Endodermal cell (in vitro differentiated cells): ENCODE data around the gene SH2D1A. TPM values are rescaled to one million over a fixed set of nuclear protein-coding genes. Genes with fewer than 3 reads are reported as not detected.
"Not testable (repeated sequence)": the region's sequence is repeated elsewhere in the genome, so short reads cannot be mapped to it uniquely, and the experiment has no call there.

ENCODE experiments used
- DNase-seq: peaks from one replicate; pipeline ENCODE4 v3.0.0-alpha.2; 2017
- H3K27ac ChIP-seq: 2 replicates; pipeline ENCODE4 v1.5.1; 2013; ENCODE audit warnings: mild to moderate bottlenecking, low read depth, low read length, moderate library complexity
- H3K27me3 ChIP-seq: 2 replicates; pipeline ENCODE4 v1.6.1; 2013; ENCODE audit warnings: mild to moderate bottlenecking, low read length, moderate library complexity; ENCODE audit not compliant: insufficient read depth, control insufficient read depth, poor library complexity, severe bottlenecking
- H3K36me3 ChIP-seq: 2 replicates; pipeline ENCODE4 v1.7.0; 2013; ENCODE audit warnings: mild to moderate bottlenecking, low read length, moderate library complexity; ENCODE audit not compliant: control insufficient read depth, insufficient read depth
- H3K4me1 ChIP-seq: one replicate; pipeline ENCODE4 v1.7.0; 2013; ENCODE audit warnings: low read length; ENCODE audit not compliant: control insufficient read depth, insufficient read depth
- H3K4me3 ChIP-seq: 2 replicates; pipeline ENCODE4 v1.5.1; 2013; ENCODE audit warnings: mild to moderate bottlenecking, low read length, moderate library complexity
- H3K9ac ChIP-seq: 2 replicates; pipeline ENCODE4 v1.6.1; 2013; ENCODE audit warnings: mild to moderate bottlenecking, low read length, moderate library complexity; ENCODE audit not compliant: poor library complexity, severe bottlenecking; ENCODE audit errors: extremely low read depth
- H3K9me3 ChIP-seq: 2 replicates; pipeline ENCODE4 v1.6.1; 2013; ENCODE audit warnings: mild to moderate bottlenecking, low read length, moderate library complexity; ENCODE audit not compliant: control insufficient read depth
- H3K27ac Mint-ChIP-seq: 2 replicates; pipeline ENCODE4 v1.8.0; 2020; ENCODE audit warnings: mixed read lengths
- H3K27me3 Mint-ChIP-seq: 2 replicates; pipeline ENCODE4 v1.8.0; 2021; ENCODE audit warnings: mild to moderate bottlenecking, mixed read lengths; ENCODE audit not compliant: insufficient read depth
- H3K36me3 Mint-ChIP-seq: 2 replicates; pipeline ENCODE4 v1.8.0; 2020; ENCODE audit warnings: low read depth, mixed read lengths
- H3K4me1 Mint-ChIP-seq: 2 replicates; pipeline ENCODE4 v1.8.0; 2020; ENCODE audit warnings: mixed read lengths
- H3K4me3 Mint-ChIP-seq: 2 replicates; pipeline ENCODE4 v1.8.0; 2020; ENCODE audit warnings: mild to moderate bottlenecking, moderate library complexity, mixed read lengths
- H3K9me3 Mint-ChIP-seq: 2 replicates; pipeline ENCODE4 v1.8.0; 2020; ENCODE audit warnings: mild to moderate bottlenecking, mixed read lengths
- WGBS, 2 experiments: methylation state at CpG; one replicate each; pipeline versions ENCODE4 v1.1.5 to v1.1.7; 2013; ENCODE audit warnings: missing lambda C conversion rate in 2 of 2, mixed read lengths in 1 of 2; ENCODE audit not compliant: insufficient coverage in 1 of 2, insufficient read length in 1 of 2; 5-methylcytosine and 5-hydroxymethylcytosine counted together
- total RNA-seq, 2 donors: library from RNA; stranded (reverse); fragmentation: NEBNext Ultra II Directional in 1 of 2; extraction: Animal tissue kit (Norgen Biotek cat#: 25700) in 1 of 2; gene quantifications; 2 replicates in 1 of 2; 3 replicates in 1 of 2; pipeline ENCODE4 v1.2.1, GENCODE V29; 2021
- TF ChIP-seq, protein P1 (sequence below): fragments of 200-600 bp; sonication (generic); conservative IDR thresholded peaks from 2 replicates; pipeline ENCODE4 v1.5.0; 2021; ENCODE audit warnings: antibody characterized with exemption, mild to moderate bottlenecking

SH2D1A gene
- total RNA-seq, 2 donors from 2014 or later, result not detected

DNA sequence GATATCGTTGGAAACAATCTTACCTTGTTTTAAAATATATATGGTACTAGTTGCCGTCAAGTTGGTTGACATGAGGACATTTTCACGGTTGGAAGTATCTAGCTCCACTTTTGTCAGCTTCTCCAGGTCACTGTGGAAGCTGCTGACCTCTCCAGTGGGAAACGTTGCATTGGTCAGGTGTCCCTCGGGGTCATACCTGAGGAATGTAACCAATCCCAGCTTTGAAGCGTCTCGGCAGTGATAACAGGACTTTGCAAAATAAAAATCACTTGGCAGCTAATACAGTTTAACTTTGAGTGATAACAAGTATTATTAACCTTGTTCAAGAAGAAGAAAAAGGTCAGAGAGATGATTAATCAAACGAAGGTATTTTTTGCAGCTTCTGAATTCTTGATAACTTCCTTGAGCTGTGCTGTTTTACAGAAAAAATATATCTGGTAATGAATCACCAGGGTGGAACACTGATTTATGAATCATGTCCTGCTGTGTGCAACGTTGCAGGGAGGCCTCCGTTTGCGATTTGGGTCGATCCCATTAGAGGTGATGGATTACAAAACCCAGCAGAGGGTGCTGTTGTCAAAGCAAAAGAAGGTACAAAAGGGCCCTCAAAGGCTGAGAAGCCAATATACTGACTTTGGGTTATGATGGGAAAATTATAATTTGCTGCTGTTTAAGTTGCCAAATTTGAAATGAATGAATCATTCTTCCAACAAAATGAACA is 60.1 kb downstream of the SH2D1A start:
- Mint-ChIP-seq H3K9me3 (peaks cover 4% of the 10 kb centered on the region), H3K27me3 (no peaks in the 10 kb centered on the region), H3K4me3 (no peak overlapping the region), H3K27ac (no peak overlapping the region), H3K4me1 (peaks cover 6% of the 10 kb centered on the region), H3K36me3 (no peaks in the 10 kb centered on the region)
- Histone ChIP-seq H3K9me3 (no peaks in the 10 kb centered on the region), H3K27ac (no peak overlapping the region), H3K36me3 (no peaks in the 10 kb centered on the region), H3K4me1 (no peaks in the 10 kb centered on the region), H3K4me3 (no peak overlapping the region), H3K27me3 (no peaks in the 10 kb centered on the region), H3K9ac (no peak overlapping the region)
- 50 to 52% methylated on average over 2 to 12 of the region's 12 CpGs for WGBS, 2 experiments
- peak; percentile 69 for DNase-seq
- TF ChIP-seq, protein P1, sequence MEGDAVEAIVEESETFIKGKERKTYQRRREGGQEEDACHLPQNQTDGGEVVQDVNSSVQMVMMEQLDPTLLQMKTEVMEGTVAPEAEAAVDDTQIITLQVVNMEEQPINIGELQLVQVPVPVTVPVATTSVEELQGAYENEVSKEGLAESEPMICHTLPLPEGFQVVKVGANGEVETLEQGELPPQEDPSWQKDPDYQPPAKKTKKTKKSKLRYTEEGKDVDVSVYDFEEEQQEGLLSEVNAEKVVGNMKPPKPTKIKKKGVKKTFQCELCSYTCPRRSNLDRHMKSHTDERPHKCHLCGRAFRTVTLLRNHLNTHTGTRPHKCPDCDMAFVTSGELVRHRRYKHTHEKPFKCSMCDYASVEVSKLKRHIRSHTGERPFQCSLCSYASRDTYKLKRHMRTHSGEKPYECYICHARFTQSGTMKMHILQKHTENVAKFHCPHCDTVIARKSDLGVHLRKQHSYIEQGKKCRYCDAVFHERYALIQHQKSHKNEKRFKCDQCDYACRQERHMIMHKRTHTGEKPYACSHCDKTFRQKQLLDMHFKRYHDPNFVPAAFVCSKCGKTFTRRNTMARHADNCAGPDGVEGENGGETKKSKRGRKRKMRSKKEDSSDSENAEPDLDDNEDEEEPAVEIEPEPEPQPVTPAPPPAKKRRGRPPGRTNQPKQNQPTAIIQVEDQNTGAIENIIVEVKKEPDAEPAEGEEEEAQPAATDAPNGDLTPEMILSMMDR, result peak; percentile 89

DNA sequence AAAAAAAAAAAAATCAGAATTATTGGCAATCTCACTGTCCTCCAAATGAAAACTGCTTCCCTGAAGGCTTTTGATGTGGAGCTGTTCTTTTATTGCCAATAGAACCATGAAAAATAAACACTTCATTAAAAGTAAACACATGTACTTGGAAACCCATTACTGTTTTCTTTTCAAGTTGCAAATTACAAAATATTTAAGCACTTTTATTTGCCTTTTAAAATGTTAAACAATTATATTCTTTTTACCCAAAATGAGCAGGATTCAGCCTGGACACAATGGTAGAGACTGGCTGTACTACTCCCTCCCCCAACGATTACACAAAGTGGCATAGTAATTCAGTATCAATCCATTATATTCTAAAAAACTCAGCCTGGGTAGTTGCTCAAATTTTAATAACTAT is 60.9 kb downstream of the SH2D1A start:
- Histone ChIP-seq H3K9me3 (no peaks in the 10 kb centered on the region), H3K4me1 (no peaks in the 10 kb centered on the region), H3K4me3 (no peak overlapping the region), H3K36me3 (no peaks in the 10 kb centered on the region), H3K9ac (no peak overlapping the region), H3K27ac (no peak overlapping the region), H3K27me3 (no peaks in the 10 kb centered on the region)
- no peak overlapping the region for H3K27ac Mint-ChIP-seq
- no peak for DNase-seq
- H3K36me3 Mint-ChIP-seq, result no peaks in the 10 kb centered on the region
- H3K4me3 Mint-ChIP-seq, result no peak overlapping the region
- WGBS, 2 experiments, result 71% methylated on average over 1 of the region's 1 CpG; no CpG with 5 or more reads in 1 of the 2 experiments
- no peaks in the 10 kb centered on the region for H3K27me3 Mint-ChIP-seq
- peaks cover 6% of the 10 kb centered on the region for H3K4me1 Mint-ChIP-seq
- TF ChIP-seq, protein P1, result no peak
- H3K9me3 Mint-ChIP-seq, result peaks cover 4% of the 10 kb centered on the region

- WGBS, 2 experiments, result 98% methylated on average over 4 of the region's 6 CpGs; no CpG with 5 or more reads in 1 of the 2 experiments
- H3K9me3 ChIP-seq, H3K27me3 Mint-ChIP-seq, H3K27me3 ChIP-seq, H3K4me3 ChIP-seq, H3K4me1 ChIP-seq, DNase-seq, H3K27ac Mint-ChIP-seq, H3K36me3 ChIP-seq, H3K36me3 Mint-ChIP-seq, H3K9ac ChIP-seq, H3K4me3 Mint-ChIP-seq, H3K9me3 Mint-ChIP-seq, H3K4me1 Mint-ChIP-seq, H3K27ac ChIP-seq: not testable (repeated sequence)
- TF ChIP-seq, protein P1, result peak; percentile 60
Measured at GRCh38 chrX:124408380-124408779, 62.0 kb downstream of the SH2D1A start.
